ENCODE measurements around the gene IL17RE. TPM values are rescaled to one million over a fixed set of nuclear protein-coding genes. Genes with fewer than 3 reads are reported as not detected.

Gene IL17RE
- total and polyA plus RNA-seq, 2 of the 13 experiments (the other 11 are each of a cell fraction or from before 2014, with no cell fraction given): 14.5 to 24.1 TPM

DNA sequence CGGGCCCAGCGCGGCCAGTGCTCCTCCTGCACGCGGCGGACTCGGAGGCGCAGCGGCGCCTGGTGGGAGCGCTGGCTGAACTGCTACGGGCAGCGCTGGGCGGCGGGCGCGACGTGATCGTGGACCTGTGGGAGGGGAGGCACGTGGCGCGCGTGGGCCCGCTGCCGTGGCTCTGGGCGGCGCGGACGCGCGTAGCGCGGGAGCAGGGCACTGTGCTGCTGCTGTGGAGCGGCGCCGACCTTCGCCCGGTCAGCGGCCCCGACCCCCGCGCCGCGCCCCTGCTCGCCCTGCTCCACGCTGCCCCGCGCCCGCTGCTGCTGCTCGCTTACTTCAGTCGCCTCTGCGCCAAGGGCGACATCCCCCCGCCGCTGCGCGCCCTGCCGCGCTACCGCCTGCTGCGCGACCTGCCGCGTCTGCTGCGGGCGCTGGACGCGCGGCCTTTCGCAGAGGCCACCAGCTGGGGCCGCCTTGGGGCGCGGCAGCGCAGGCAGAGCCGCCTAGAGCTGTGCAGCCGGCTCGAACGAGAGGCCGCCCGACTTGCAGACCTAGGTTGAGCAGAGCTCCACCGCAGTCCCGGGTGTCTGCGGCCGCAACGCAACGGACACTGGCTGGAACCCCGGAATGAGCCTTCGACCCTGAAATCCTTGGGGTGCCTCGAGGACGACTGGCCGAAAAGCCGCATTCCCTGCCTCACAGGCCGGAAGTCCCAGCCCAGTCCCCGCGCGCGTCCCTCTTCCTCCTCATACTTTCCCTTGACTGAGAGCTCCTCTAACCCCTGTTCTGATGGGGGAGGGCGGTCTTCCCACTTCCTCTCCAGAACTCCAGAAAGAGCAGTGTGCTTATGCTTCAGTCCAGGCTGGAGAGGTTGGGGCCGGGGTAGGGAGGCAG, 12.8 kb downstream of the IL17RE start (continued):
- TF ChIP-seq CSRNP1 (CRISPR knock-in tag; IDR thresholded peaks at IDR 0.05): 0 out of 2 replicates have a peak, but pooled peaks have one; percentile 42
- TF ChIP-seq FOXC1 (CRISPR knock-in tag; IDR thresholded peaks at IDR 0.05; ENCODE audit: borderline replicate concordance): peak; percentile 10; the same call in 1 of the 2 replicates
- no peak for TF ChIP-seq SYNCRIP (IDR thresholded peaks at IDR 0.05; ENCODE audit: insufficient read depth, low read depth, low read length)
- no peak for TF ChIP-seq ZNF775 (CRISPR knock-in tag; IDR thresholded peaks at IDR 0.05; ENCODE audit: borderline replicate concordance)
- 0 out of 2 replicates have a peak, but pooled peaks have one; percentile 37 for TF ChIP-seq ZNF562 (CRISPR knock-in tag; IDR thresholded peaks at IDR 0.05; ENCODE audit: borderline replicate concordance)
- peak; percentile 62; the same call in 1 of the 2 replicates for TF ChIP-seq ZNF546 (CRISPR knock-in tag; conservative IDR thresholded peaks at IDR 0.05)
- TF ChIP-seq ZNF121 (CRISPR knock-in tag; IDR thresholded peaks at IDR 0.05): peak; percentile 69; the same call in 1 of the 2 replicates
- TF ChIP-seq ATF7-NPFF (CRISPR knock-in tag; IDR thresholded peaks at IDR 0.05; ENCODE audit: low read depth): peak; percentile 92
- peak; percentile 11; the same call in 1 of the 2 replicates for TF ChIP-seq ZNF788 (CRISPR knock-in tag; IDR thresholded peaks at IDR 0.05; ENCODE audit: borderline replicate concordance)
- TF ChIP-seq, protein P1, sequence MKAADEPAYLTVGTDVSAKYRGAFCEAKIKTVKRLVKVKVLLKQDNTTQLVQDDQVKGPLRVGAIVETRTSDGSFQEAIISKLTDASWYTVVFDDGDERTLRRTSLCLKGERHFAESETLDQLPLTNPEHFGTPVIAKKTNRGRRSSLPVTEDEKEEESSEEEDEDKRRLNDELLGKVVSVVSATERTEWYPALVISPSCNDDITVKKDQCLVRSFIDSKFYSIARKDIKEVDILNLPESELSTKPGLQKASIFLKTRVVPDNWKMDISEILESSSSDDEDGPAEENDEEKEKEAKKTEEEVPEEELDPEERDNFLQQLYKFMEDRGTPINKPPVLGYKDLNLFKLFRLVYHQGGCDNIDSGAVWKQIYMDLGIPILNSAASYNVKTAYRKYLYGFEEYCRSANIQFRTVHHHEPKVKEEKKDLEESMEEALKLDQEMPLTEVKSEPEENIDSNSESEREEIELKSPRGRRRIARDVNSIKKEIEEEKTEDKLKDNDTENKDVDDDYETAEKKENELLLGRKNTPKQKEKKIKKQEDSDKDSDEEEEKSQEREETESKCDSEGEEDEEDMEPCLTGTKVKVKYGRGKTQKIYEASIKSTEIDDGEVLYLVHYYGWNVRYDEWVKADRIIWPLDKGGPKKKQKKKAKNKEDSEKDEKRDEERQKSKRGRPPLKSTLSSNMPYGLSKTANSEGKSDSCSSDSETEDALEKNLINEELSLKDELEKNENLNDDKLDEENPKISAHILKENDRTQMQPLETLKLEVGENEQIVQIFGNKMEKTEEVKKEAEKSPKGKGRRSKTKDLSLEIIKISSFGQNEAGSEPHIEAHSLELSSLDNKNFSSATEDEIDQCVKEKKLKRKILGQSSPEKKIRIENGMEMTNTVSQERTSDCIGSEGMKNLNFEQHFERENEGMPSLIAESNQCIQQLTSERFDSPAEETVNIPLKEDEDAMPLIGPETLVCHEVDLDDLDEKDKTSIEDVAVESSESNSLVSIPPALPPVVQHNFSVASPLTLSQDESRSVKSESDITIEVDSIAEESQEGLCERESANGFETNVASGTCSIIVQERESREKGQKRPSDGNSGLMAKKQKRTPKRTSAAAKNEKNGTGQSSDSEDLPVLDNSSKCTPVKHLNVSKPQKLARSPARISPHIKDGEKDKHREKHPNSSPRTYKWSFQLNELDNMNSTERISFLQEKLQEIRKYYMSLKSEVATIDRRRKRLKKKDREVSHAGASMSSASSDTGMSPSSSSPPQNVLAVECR (CRISPR knock-in tag; IDR thresholded peaks at IDR 0.05; ENCODE audit: borderline replicate concordance): peak; percentile 40; the same call in 1 of the 2 replicates
- 0 out of 2 replicates have a peak, but pooled peaks have one; percentile 3 for TF ChIP-seq DPF2 (CRISPR knock-in tag; IDR thresholded peaks at IDR 0.05; ENCODE audit: borderline replicate concordance, low read depth)
- peak; percentile 61 for TF ChIP-seq HOXA3 (CRISPR knock-in tag; IDR thresholded peaks at IDR 0.05)
- no peak for TF ChIP-seq ZFP62 (CRISPR knock-in tag; IDR thresholded peaks at IDR 0.05)
- TF ChIP-seq TERF1 (CRISPR knock-in tag; IDR thresholded peaks at IDR 0.05): 0 out of 2 replicates have a peak, but pooled peaks have one; percentile 76
- TF ChIP-seq, protein P2, sequence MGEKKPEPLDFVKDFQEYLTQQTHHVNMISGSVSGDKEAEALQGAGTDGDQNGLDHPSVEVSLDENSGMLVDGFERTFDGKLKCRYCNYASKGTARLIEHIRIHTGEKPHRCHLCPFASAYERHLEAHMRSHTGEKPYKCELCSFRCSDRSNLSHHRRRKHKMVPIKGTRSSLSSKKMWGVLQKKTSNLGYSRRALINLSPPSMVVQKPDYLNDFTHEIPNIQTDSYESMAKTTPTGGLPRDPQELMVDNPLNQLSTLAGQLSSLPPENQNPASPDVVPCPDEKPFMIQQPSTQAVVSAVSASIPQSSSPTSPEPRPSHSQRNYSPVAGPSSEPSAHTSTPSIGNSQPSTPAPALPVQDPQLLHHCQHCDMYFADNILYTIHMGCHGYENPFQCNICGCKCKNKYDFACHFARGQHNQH (CRISPR knock-in tag; IDR thresholded peaks at IDR 0.05): 0 out of 2 replicates have a peak, but pooled peaks have one; percentile 37
- TF ChIP-seq ZNF296 (CRISPR knock-in tag; conservative IDR thresholded peaks at IDR 0.05): no peak
- no peak; the same call in 1 of the 2 replicates for TF ChIP-seq ARHGAP35 (CRISPR knock-in tag; IDR thresholded peaks at IDR 0.05; ENCODE audit: borderline replicate concordance)
- no peak; the same call in 1 of the 2 replicates for TF ChIP-seq NR2F2 (IDR thresholded peaks at IDR 0.05; ENCODE audit: borderline replicate concordance, low read depth)

Data from HepG2 (cell line).